GM23248 (cell line): ENCODE measurements around the gene ZEB2. TPM values are rescaled to one million over a fixed set of nuclear protein-coding genes. Genes with fewer than 3 reads are reported as not detected.

Source experiments
- DNase-seq: peaks from one replicate; pipeline ENCODE4 v3.0.0-alpha.2; 2015
- H2AFZ ChIP-seq: fragments of 200-600 bp; sonication (generic); 2 replicates; pipeline ENCODE4 v1.6.1; 2016; ENCODE audit warnings: antibody characterized with exemption
- H3F3A ChIP-seq: fragments of 200-600 bp; sonication (generic); 2 replicates; pipeline ENCODE4 v1.6.1; 2016; ENCODE audit warnings: mild to moderate bottlenecking, antibody characterized with exemption, mixed run types; ENCODE audit not compliant: insufficient read depth
- H3K27ac ChIP-seq: fragments of 200-600 bp; sonication (generic); 2 replicates; pipeline ENCODE4 v1.5.1; 2016; ENCODE audit warnings: mild to moderate bottlenecking
- H3K27me3 ChIP-seq: fragments of 200-600 bp; sonication (generic); replicated peaks from 2 replicates; pipeline ENCODE4 v1.6.1; 2016; ENCODE audit warnings: mild to moderate bottlenecking; ENCODE audit not compliant: insufficient read depth
- H3K36me3 ChIP-seq: fragments of 200-600 bp; sonication (generic); 2 replicates; pipeline ENCODE4 v1.6.1; 2016; ENCODE audit warnings: low read depth, mild to moderate bottlenecking
- H3K4me1 ChIP-seq: fragments of 200-600 bp; sonication (generic); 2 replicates; pipeline ENCODE4 v1.6.1; 2016; ENCODE audit warnings: mild to moderate bottlenecking; ENCODE audit not compliant: insufficient read depth
- H3K4me2 ChIP-seq: fragments of 200-600 bp; sonication (generic); one replicate; pipeline ENCODE4 v1.6.1; 2016; ENCODE audit warnings: mild to moderate bottlenecking; ENCODE audit not compliant: unreplicated experiment
- H3K4me3 ChIP-seq: fragments of 200-600 bp; sonication (generic); 2 replicates; pipeline ENCODE4 v1.5.1; 2016; ENCODE audit warnings: mild to moderate bottlenecking
- H3K79me2 ChIP-seq: fragments of 200-600 bp; sonication (generic); 2 replicates; pipeline ENCODE4 v1.6.1; 2016; ENCODE audit warnings: mild to moderate bottlenecking; ENCODE audit not compliant: insufficient read depth
- H3K9ac ChIP-seq: fragments of 200-600 bp; sonication (generic); 2 replicates; pipeline ENCODE4 v1.6.1; 2016; ENCODE audit warnings: mild to moderate bottlenecking
- H3K9me2 ChIP-seq: fragments of 200-600 bp; sonication (generic); 2 replicates; pipeline ENCODE4 v1.6.1; 2016; ENCODE audit warnings: mixed run types, mild to moderate bottlenecking, moderate library complexity; ENCODE audit not compliant: insufficient read depth
- H3K9me3 ChIP-seq: fragments of 200-600 bp; sonication (generic); one replicate; pipeline ENCODE4 v1.6.1; 2017; ENCODE audit warnings: low read depth
- H4K20me1 ChIP-seq: fragments of 200-600 bp; sonication (generic); 2 replicates; pipeline ENCODE4 v1.6.0; 2016; ENCODE audit not compliant: insufficient read depth
- EZH2 ChIP-seq: fragments of 200-600 bp; sonication (generic); IDR thresholded peaks from 2 replicates; pipeline ENCODE4 v1.6.1; 2018; ENCODE audit warnings: antibody characterized with exemption, mild to moderate bottlenecking; ENCODE audit not compliant: insufficient read depth, poor library complexity, severe bottlenecking
- EZH2phosphoT487 ChIP-seq: fragments of 200-600 bp; sonication (generic); IDR thresholded peaks from 2 replicates; pipeline ENCODE4 v1.6.1; 2018; ENCODE audit warnings: antibody characterized with exemption, moderate library complexity, mild to moderate bottlenecking, low read depth; ENCODE audit not compliant: insufficient read depth
- WGBS, 2 experiments: methylation state at CpG; one replicate each; pipeline ENCODE4 v1.1.6; 2015 to 2017; ENCODE audit warnings: low lambda C conversion rate in 2 of 2, low coverage in 1 of 2; ENCODE audit errors: missing lambda C conversion rate in 2 of 2; 5-methylcytosine and 5-hydroxymethylcytosine counted together
- in situ Hi-C: fragments of 300-500 bp; cut with MboI; formaldehyde crosslinking; loops from 2 replicates; pipeline ENCODE4 v1.15.0; 2020
- polyA plus RNA-seq: library from polyadenylated mRNA; unstranded; fragments of >200 nt; fragmentation: Nextera tagmentation; extraction: Ambion mirVana; gene quantifications from 2 replicates; pipeline ENCODE4 v1.2.1, GENCODE V29; 2016
- total RNA-seq: library from RNA; depleted of rRNA; stranded (reverse); fragments of >200 nt; shearing (Covaris generic); gene quantifications from 2 replicates; pipeline ENCODE4 v1.2.3, GENCODE V29; 2014

The ZEB2 gene
- total and polyA plus RNA-seq, 2 experiments from 2014 or later = 26.2 to 46.8 TPM

DNA sequence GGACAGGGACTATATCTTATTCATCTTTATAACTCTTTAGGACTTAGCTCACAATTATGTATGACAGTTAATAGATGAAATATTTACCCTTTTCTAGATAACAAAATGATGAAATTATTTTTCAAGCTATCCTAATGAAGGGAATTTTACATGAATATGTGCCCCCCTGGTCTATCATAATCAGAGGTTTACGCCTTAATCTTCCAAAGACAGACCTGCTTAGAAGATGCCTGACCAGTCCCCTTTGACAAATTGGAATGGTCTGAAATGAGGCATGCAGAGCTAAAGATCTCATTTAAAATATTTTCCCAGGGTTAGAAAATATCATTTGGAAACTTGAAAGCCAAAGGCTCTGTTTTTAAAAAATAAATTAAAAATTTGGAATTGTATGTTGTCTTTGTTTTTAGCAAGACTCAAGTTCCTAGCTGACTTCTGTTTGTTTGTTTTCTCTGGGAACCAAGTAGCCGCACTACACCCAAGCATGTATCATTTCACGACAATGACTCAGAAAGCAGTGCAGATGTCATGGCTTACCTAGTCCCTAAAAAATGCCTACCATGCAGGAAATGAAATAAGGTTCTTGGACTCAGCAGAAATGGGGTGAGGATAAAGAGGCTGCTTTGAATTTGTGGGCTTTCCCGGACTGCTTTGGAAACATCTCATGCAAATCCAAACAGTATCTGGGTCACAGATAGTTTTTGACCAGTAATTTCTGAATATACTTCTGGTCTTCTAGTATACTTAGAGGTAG, 162.1 kb downstream of the ZEB2 start:
- DNase-seq = peak; percentile 97
- Histone ChIP-seq H3K9ac (peak overlapping the region; percentile 76), H3K36me3 (no peaks in the 10 kb centered on the region), H3K27me3 (no peaks in the 10 kb centered on the region), H3K4me2 (peak overlapping the region; percentile 73), H4K20me1 (no peaks in the 10 kb centered on the region), H3K9me2 (no peaks in the 10 kb centered on the region), H2AFZ (peak overlapping the region; percentile 71), H3K4me1 (peaks cover 34% of the 10 kb centered on the region), H3K27ac (peak overlapping the region; percentile 96), H3K79me2 (no peaks in the 10 kb centered on the region), H3K4me3 (peak overlapping the region; percentile 29), H3K9me3 (no peaks in the 10 kb centered on the region), H3F3A (peaks cover 20% of the 10 kb centered on the region)
- WGBS, 2 experiments = 20 to 24% methylated on average over 4 of the region's 4 CpGs
- in situ Hi-C loops = no loop called here
- TF ChIP-seq EZH2 (no peak), EZH2phosphoT487 (no peak)

DNA sequence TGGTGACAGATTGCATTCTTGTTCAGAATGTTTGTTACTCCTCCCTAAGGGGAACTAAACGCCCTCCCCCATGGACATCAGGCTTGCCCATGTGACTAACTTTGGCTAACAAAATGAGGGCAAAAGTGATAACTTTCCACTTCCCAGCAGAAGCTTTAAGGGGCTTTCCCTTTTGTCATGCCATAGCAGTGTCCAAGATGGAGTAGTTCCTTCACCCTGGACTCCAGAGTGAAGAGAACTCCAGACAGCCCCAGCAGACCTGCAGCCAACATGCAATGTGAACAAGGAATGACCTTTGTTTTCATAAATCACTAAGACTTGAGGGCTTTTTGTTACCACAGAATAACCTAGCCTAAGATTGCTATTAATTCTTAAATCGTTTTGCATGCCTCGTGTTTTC, 163.5 kb downstream of the ZEB2 start:
- H3K36me3 ChIP-seq = no peaks in the 10 kb centered on the region
- H3K27me3 ChIP-seq = no peaks in the 10 kb centered on the region
- no peak overlapping the region for H3K27ac ChIP-seq
- H3K9ac ChIP-seq = no peak overlapping the region
- H3K9me2 ChIP-seq = no peaks in the 10 kb centered on the region
- peak overlapping the region; percentile 38 for H2AFZ ChIP-seq
- no peaks in the 10 kb centered on the region for H3K9me3 ChIP-seq
- peaks cover 20% of the 10 kb centered on the region for H3F3A ChIP-seq
- peaks cover 27% of the 10 kb centered on the region for H3K4me1 ChIP-seq
- no peak overlapping the region for H3K4me2 ChIP-seq
- DNase-seq = no peak
- H3K79me2 ChIP-seq = no peaks in the 10 kb centered on the region
- in situ Hi-C loops = no loop called here
- WGBS, 2 experiments = 24 to 26% methylated on average over 3 of the region's 3 CpGs
- no peak overlapping the region for H3K4me3 ChIP-seq
- TF ChIP-seq EZH2 (no peak), EZH2phosphoT487 (no peak)
- no peaks in the 10 kb centered on the region for H4K20me1 ChIP-seq

DNA sequence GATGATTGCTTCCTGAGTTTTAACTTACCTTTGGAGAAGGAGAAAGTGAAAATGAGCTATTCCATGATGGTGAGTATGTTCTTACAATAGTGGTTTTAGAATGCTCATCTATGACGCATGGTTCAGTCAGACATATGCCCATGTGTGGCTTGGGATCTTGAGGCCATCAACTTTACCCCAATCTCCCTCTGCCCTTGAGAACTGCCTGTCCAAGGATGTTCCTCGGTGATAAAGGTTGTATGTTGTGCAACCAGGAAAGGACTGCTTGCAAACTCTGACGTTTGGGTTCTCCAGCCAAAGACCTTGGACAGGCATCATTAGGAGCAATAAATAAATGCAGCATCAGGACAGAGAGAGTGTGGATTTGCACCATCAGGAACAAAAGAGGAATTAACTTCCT, 165.0 kb downstream of the ZEB2 start:
- H3K9me2 ChIP-seq = no peaks in the 10 kb centered on the region
- no peak overlapping the region for H2AFZ ChIP-seq
- no peak overlapping the region for H3K9ac ChIP-seq
- 27 to 30% methylated on average over 3 of the region's 3 CpGs for WGBS, 2 experiments
- no peak overlapping the region for H3K4me2 ChIP-seq
- H3K27ac ChIP-seq = no peak overlapping the region
- no peak for TF ChIP-seq EZH2phosphoT487
- TF ChIP-seq EZH2 = no peak
- no peaks in the 10 kb centered on the region for H4K20me1 ChIP-seq
- no peaks in the 10 kb centered on the region for H3K36me3 ChIP-seq
- H3K79me2 ChIP-seq = no peaks in the 10 kb centered on the region
- peaks cover 26% of the 10 kb centered on the region for H3K4me1 ChIP-seq
- no peaks in the 10 kb centered on the region for H3K9me3 ChIP-seq
- DNase-seq = peak; percentile 56
- no peak overlapping the region for H3K4me3 ChIP-seq
- no peaks in the 10 kb centered on the region for H3K27me3 ChIP-seq
- in situ Hi-C loops = no loop called here
- H3F3A ChIP-seq = peaks cover 18% of the 10 kb centered on the region

DNA sequence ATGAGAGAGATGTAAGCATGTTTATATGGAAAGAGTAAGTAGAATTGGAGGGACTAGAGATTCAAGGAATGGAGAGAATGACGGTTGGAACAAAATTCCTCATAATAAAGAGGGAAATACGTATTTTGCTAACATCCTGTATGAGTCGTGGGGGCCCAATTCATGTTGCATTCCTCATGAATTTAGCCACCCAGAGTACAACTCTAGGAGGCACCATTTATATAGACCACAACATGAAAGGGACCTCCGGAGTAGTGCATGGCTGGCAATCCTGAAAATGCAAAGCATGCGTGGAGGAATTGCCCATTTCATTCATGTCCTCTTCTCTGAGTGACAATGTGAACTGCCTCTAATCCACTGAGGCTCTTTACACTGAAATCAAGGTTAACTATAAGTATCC, 168.2 kb downstream of the ZEB2 start:
- DNase-seq = no peak
- Histone ChIP-seq H3K79me2 (no peaks in the 10 kb centered on the region), H4K20me1 (no peaks in the 10 kb centered on the region), H3K9me3 (no peaks in the 10 kb centered on the region), H3K9ac (no peak overlapping the region), H2AFZ (no peak overlapping the region), H3K4me2 (no peak overlapping the region), H3K9me2 (no peaks in the 10 kb centered on the region), H3K4me3 (no peak overlapping the region), H3K27me3 (no peaks in the 10 kb centered on the region), H3F3A (no peaks in the 10 kb centered on the region), H3K4me1 (no peaks in the 10 kb centered on the region), H3K36me3 (no peaks in the 10 kb centered on the region), H3K27ac (no peak overlapping the region)
- WGBS, 2 experiments = 91 to 92% methylated on average over 5 of the region's 5 CpGs
- TF ChIP-seq EZH2 (no peak), EZH2phosphoT487 (no peak)
- in situ Hi-C loops = no loop called here
